Measurements from ENCODE around the gene HTR1E.

- TF ChIP-seq CTCF (IDR thresholded peaks at IDR 0.05) (no peak), POLR2A (IDR thresholded peaks at IDR 0.05) (no peak)
Measured at GRCh38 chr6:87045521-87046075, 108.3 kb downstream of the HTR1E start.

Measured in right lobe of liver (tissue), 4 donors.